WTC11 (cell line): ENCODE measurements around the gene ZDHHC4. TPM values are rescaled to one million over a fixed set of nuclear protein-coding genes. Genes with fewer than 3 reads are reported as not detected.

Experiments used
- ATAC-seq: fragments of 200-7000 bp; cut with Tn5 transposase; 2 replicates; pipeline ENCODE4 v1.10.0; 2021; ENCODE audit warnings: mild to moderate bottlenecking, moderate library complexity
- CTCF ChIA-PET: fragments of 300-600 bp; sonication (Branson Sonifier 250); formaldehyde crosslinking; loops from one replicate; lab custom pipeline; 2021; ENCODE audit warnings: antibody characterized with exemption; lab: Charles Lee
- POLR2A ChIA-PET: fragments of 350-600 bp; sonication (Branson Sonifier 250); formaldehyde crosslinking; loops from one replicate; lab custom pipeline; 2021; ENCODE audit warnings: antibody characterized with exemption; lab: Charles Lee
- DNase-seq: peaks from one replicate; pipeline ENCODE4 v3.0.0; 2021; ENCODE audit warnings: low spot score
- H3K27ac Mint-ChIP-seq: 2 replicates; pipeline ENCODE4 v1.8.0; 2021; ENCODE audit warnings: mixed read lengths
- H3K27me3 Mint-ChIP-seq: 2 replicates; pipeline ENCODE4 v1.8.0; 2021; ENCODE audit warnings: low read depth, mild to moderate bottlenecking, moderate library complexity, mixed read lengths
- H3K36me3 Mint-ChIP-seq: 2 replicates; pipeline ENCODE4 v1.8.0; 2021; ENCODE audit warnings: mixed read lengths
- H3K4me1 Mint-ChIP-seq: 2 replicates; pipeline ENCODE4 v1.8.0; 2022; ENCODE audit warnings: mixed read lengths
- H3K4me3 Mint-ChIP-seq: 2 replicates; pipeline ENCODE4 v1.8.0; 2021; ENCODE audit warnings: mild to moderate bottlenecking, moderate library complexity, mixed read lengths
- H3K9me3 Mint-ChIP-seq: 2 replicates; pipeline ENCODE4 v1.8.0; 2021; ENCODE audit warnings: mixed read lengths
- AR ChIP-seq: fragments of 250-450 bp; sonication (Bioruptor Pico); IDR thresholded peaks from 2 replicates; pipeline ENCODE4 v1.9.0; 2021; ENCODE audit warnings: mild to moderate bottlenecking
- ATF3 ChIP-seq: sonication (generic); formaldehyde crosslinking; conservative IDR thresholded peaks from 2 replicates; pipeline ENCODE4 v1.8.1; 2022; ENCODE audit warnings: mild to moderate bottlenecking, missing genetic modification reagents
- CBFB ChIP-seq: sonication (generic); formaldehyde crosslinking; IDR thresholded peaks from 2 replicates; pipeline ENCODE4 v1.8.1; 2022; ENCODE audit warnings: mild to moderate bottlenecking, low read depth, missing genetic modification reagents
- CTCF ChIP-seq: fragments of 200-600 bp; IDR thresholded peaks from 2 replicates; pipeline ENCODE4 v1.8.0; 2022; ENCODE audit warnings: antibody characterized with exemption
- MAX ChIP-seq: sonication (generic); formaldehyde crosslinking; IDR thresholded peaks from 2 replicates; pipeline ENCODE4 v1.8.0; 2022; ENCODE audit warnings: mild to moderate bottlenecking, missing genetic modification reagents
- MLX ChIP-seq: sonication (generic); formaldehyde crosslinking; IDR thresholded peaks from 2 replicates; pipeline ENCODE4 v1.8.1; 2023; ENCODE audit warnings: mild to moderate bottlenecking, missing genetic modification reagents, moderate library complexity
- NFE2L1 ChIP-seq: sonication (generic); formaldehyde crosslinking; IDR thresholded peaks from 2 replicates; pipeline ENCODE4 v1.8.1; 2023; ENCODE audit warnings: missing genetic modification reagents
- PRDM15 ChIP-seq: sonication (generic); formaldehyde crosslinking; IDR thresholded peaks from 2 replicates; pipeline ENCODE4 v1.8.0; 2022; ENCODE audit warnings: missing genetic modification reagents
- RORB ChIP-seq: fragments of 250-450 bp; sonication (Bioruptor Pico); IDR thresholded peaks from 2 replicates; pipeline ENCODE4 v1.9.0; 2021; ENCODE audit warnings: mild to moderate bottlenecking
- ZNF416 ChIP-seq: fragments of 250-450 bp; sonication (Bioruptor Pico); IDR thresholded peaks from 2 replicates; pipeline ENCODE4 v1.9.0; 2021; ENCODE audit warnings: mild to moderate bottlenecking, inconsistent platforms
- ZNF671 ChIP-seq: fragments of 250-450 bp; sonication (Bioruptor Pico); IDR thresholded peaks from 2 replicates; pipeline ENCODE4 v1.8.0; 2021; ENCODE audit warnings: mild to moderate bottlenecking
- total RNA-seq: library from RNA; stranded (reverse); gene quantifications from 3 replicates; pipeline ENCODE4 v1.2.3, GENCODE V29; 2021

The ZDHHC4 gene
- total RNA-seq, 1 experiment from 2014 or later, result 37.7 TPM

GRCh38 chr7:6554848-6555247 is 22.4 kb upstream of the ZDHHC4 start (continued):
- TF ChIP-seq PRDM15 (no peak), ZNF416 (CRISPR knock-in tag) (no peak)

- Mint-ChIP-seq H3K36me3 (no peaks in the 10 kb centered on the region), H3K4me1 (peaks cover 8% of the 10 kb centered on the region), H3K4me3 (no peak overlapping the region)
- CTCF ChIA-PET, result interaction anchor here (1.1 to 2.2 kb wide), 3 partner anchors 18 to 40 kb away, joined by 3 to 7 read pairs (median 5); no protein-coding TSS in a partner anchor
- POLR2A ChIA-PET, result no interaction called here
- no peak for TF ChIP-seq CBFB (CRISPR knock-in tag)
- TF ChIP-seq ATF3 (CRISPR knock-in tag), result no peak
- no peak for TF ChIP-seq ZNF671 (CRISPR knock-in tag)
- TF ChIP-seq PRDM15, result no peak
- peak; percentile 29; the same call in 1 of the 2 replicates for TF ChIP-seq CTCF
- TF ChIP-seq NFE2L1, result no peak
- TF ChIP-seq MLX (CRISPR knock-in tag), result no peak
- no peak for TF ChIP-seq RORB (CRISPR knock-in tag)
- TF ChIP-seq AR, result no peak
- 0 out of 2 replicates have a peak, but pooled peaks have one; percentile 44 for TF ChIP-seq MAX (CRISPR knock-in tag)
- TF ChIP-seq, all 79 proteins: peak for 2
- peak; percentile 72 for ATAC-seq
- DNase-seq, result peak; percentile 54
- H3K9me3 Mint-ChIP-seq, result no peaks in the 10 kb centered on the region
- no peaks in the 10 kb centered on the region; the same call in 1 of the 2 replicates for H3K27me3 Mint-ChIP-seq
- no peak overlapping the region for H3K27ac Mint-ChIP-seq
These were observed 21.1 kb upstream of the ZDHHC4 start for GRCh38 chr7:6556196-6556595.
